Ascending aorta (tissue), 2 donors: ENCODE data around the gene PSMB7. TPM values are rescaled to one million over a fixed set of nuclear protein-coding genes. Genes with fewer than 3 reads are reported as not detected.

Experiments used
- DNase-seq, 2 donors: peaks; one replicate each; pipeline ENCODE4 v3.0.0-alpha.2; 2019; ENCODE audit warnings: low spot score in 2 of 2
- H3K27ac ChIP-seq, 2 donors: fragments of 200-600 bp; sonication (generic); one replicate each; pipeline ENCODE4 v1.5.1; 2016 to 2017; ENCODE audit warnings: mild to moderate bottlenecking in 1 of 2
- H3K27me3 ChIP-seq: fragments of 200-600 bp; sonication (generic); one replicate; pipeline ENCODE4 v1.5.1; 2017
- H3K36me3 ChIP-seq, 2 donors: fragments of 200-600 bp; sonication (generic); one replicate each; pipeline ENCODE4 v1.5.1; 2016
- H3K4me1 ChIP-seq, 2 donors: fragments of 200-600 bp; sonication (generic); one replicate each; pipeline ENCODE4 v1.5.1; 2016 to 2017; ENCODE audit warnings: mild to moderate bottlenecking in 1 of 2
- H3K4me3 ChIP-seq, 2 donors: fragments of 200-600 bp; sonication (generic); one replicate each; pipeline ENCODE4 v1.5.1; 2016 to 2017; ENCODE audit warnings: mild to moderate bottlenecking in 1 of 2
- H3K9me3 ChIP-seq, 2 donors: fragments of 200-600 bp; sonication (generic); one replicate each; pipeline ENCODE4 v1.5.1; 2016
- CTCF ChIP-seq, 3 experiments: fragments of 200-600 bp in 2 of 3; fragments of 450-650 bp in 1 of 3; sonication (generic) in 2 of 3; IDR thresholded peaks; one replicate each; pipeline ENCODE4 v1.5.1; 2016 to 2019; ENCODE audit warnings: antibody characterized with exemption in 3 of 3, mild to moderate bottlenecking in 1 of 3, moderate library complexity in 1 of 3
- intact Hi-C: fragments of 100-400 bp; cut with DNase I; formaldehyde crosslinking; loops from one replicate; pipeline ENCODE4 v1.15.1; 2023
- total RNA-seq: library from RNA; depleted of rRNA; stranded (reverse); fragments of >200 nt; gene quantifications from one replicate; pipeline ENCODE4 v1.1.0, GENCODE V29; 2016

Gene PSMB7
- total RNA-seq, 1 donor from 2014 or later: 21.1 TPM

DNA sequence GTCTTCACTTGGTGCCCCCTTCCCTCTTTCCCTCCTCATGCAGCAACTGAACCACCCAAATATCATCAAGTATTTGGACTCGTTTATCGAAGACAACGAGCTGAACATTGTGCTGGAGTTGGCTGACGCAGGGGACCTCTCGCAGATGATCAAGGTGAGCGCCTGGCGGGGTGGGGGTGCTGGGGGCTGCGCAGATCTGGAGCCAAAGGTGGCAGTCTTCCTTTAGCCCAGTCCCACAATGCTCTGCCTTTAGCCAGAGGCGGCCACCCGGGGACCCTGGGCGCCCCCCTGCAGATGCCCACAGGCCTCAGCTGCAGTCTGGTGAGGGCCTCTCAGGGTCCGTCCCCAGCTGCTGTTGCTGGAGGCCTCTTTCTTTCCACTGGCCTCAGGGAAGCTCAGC, 93.8 kb downstream of the PSMB7 start:
- intact Hi-C loops: loop anchor here (2.0 kb wide), 1 partner anchor 63 kb away; no protein-coding TSS in a partner anchor
- H3K27ac ChIP-seq: no peak overlapping the region

DNA sequence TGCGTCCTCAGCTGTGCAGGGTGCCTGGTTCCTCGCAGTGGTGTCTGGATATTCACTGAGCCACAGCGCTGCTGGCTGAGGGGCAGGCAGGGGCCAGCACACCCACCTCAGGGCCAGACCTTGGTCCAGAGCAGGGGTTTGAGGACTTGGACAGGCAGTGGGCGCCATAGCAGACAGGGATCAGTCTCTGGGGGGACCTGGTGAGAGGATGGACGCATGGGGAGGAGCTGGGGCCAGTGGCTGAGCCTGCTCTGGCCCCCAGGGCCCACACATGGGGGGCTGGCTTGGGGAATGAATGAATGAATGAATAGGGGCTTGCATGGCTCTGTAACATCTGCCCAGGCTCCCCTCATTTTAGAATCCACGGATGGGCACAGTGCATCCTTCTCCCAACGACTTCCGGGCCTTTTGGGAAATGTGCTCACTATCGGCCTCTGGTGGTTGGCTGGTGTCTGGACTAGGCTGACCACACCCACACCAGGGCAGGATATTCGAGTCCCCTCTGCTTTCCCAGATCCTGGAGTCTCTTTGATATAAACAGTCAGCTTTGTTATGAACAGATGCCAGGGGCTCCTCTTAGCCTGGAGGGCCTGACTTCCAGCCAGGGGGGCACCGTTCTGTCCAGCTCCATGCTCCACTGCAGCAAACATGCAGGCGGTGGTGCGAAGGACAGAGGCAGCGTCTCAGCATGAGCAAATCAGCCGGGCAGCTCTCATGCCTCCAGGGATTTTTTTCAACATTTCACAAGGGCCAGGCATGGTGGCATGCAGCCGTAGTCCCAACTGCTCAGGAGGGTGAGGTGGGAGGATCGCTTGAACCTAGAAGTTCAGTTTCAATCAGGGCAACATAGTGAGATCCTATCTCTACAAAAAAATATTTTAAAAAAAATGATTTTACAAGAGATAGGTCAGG, 94.9 kb downstream of the PSMB7 start:
- Histone ChIP-seq H3K27ac (no peak overlapping the region), H3K9me3 (no peaks in the 10 kb centered on the region), H3K4me3 (no peak overlapping the region), H3K36me3 (peaks cover 33 to 63% of the 10 kb centered on the region in 2 donors), H3K27me3 (no peaks in the 10 kb centered on the region), H3K4me1 (peaks cover 0 to 4% of the 10 kb centered on the region in 2 donors)
- intact Hi-C loops: loop anchor here (1.0 to 2.0 kb wide), 2 partner anchors 62 to 193 kb away; no protein-coding TSS in a partner anchor
- peak; percentile 80 to 86 (median 81) for TF ChIP-seq CTCF (IDR thresholded peaks at IDR 0.05)
- DNase-seq: peak in 1 of 2 donors; percentile 77

More for the DNA sequence above, 93.8 kb downstream of the PSMB7 start:
- Histone ChIP-seq H3K4me3 (no peak overlapping the region), H3K9me3 (no peaks in the 10 kb centered on the region), H3K27me3 (no peaks in the 10 kb centered on the region), H3K4me1 (peaks cover 0 to 4% of the 10 kb centered on the region in 2 donors), H3K36me3 (peaks cover 29 to 63% of the 10 kb centered on the region in 2 donors)
- TF ChIP-seq CTCF (IDR thresholded peaks at IDR 0.05): no peak
- DNase-seq: no peak

GRCh38 chr9:124315882-124316281, 99.4 kb downstream of the PSMB7 start:
- Histone ChIP-seq H3K27me3 (no peaks in the 10 kb centered on the region), H3K36me3 (peaks cover 26 to 51% of the 10 kb centered on the region in 2 donors), H3K9me3 (no peaks in the 10 kb centered on the region), H3K4me1 (peaks cover 0 to 4% of the 10 kb centered on the region in 2 donors), H3K27ac (no peak overlapping the region), H3K4me3 (no peak overlapping the region)
- TF ChIP-seq CTCF (IDR thresholded peaks at IDR 0.05): no peak
- no peak for DNase-seq
- intact Hi-C loops: no loop called here

DNA sequence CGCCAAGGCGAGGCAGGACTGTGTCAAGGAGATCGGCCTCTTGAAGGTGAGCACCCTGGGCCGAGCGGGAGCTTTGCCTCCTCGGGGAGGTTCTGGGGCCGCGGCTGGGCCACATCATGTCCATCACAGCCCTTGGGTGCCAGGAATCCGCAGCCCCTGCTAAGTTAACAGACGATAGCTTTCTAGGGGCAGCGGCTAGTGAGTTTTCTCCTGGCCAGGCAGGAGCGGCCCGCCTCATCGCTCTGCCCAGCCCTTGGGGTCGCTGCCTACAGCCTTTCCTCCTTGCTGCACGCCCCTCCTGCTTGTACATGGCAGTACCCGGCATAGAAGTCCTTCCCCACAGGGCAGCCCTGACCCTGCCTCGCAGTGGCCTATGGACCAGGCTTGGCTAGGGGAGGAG, 101.3 kb downstream of the PSMB7 start:
- Histone ChIP-seq H3K27ac (no peak overlapping the region), H3K27me3 (no peaks in the 10 kb centered on the region), H3K36me3 (peaks cover 26 to 51% of the 10 kb centered on the region in 2 donors), H3K4me1 (peaks cover 4 to 9% of the 10 kb centered on the region in 2 donors), H3K4me3 (no peak overlapping the region), H3K9me3 (no peaks in the 10 kb centered on the region)
- TF ChIP-seq CTCF (IDR thresholded peaks at IDR 0.05): no peak
- intact Hi-C loops: no loop called here
- DNase-seq: no peak

DNA sequence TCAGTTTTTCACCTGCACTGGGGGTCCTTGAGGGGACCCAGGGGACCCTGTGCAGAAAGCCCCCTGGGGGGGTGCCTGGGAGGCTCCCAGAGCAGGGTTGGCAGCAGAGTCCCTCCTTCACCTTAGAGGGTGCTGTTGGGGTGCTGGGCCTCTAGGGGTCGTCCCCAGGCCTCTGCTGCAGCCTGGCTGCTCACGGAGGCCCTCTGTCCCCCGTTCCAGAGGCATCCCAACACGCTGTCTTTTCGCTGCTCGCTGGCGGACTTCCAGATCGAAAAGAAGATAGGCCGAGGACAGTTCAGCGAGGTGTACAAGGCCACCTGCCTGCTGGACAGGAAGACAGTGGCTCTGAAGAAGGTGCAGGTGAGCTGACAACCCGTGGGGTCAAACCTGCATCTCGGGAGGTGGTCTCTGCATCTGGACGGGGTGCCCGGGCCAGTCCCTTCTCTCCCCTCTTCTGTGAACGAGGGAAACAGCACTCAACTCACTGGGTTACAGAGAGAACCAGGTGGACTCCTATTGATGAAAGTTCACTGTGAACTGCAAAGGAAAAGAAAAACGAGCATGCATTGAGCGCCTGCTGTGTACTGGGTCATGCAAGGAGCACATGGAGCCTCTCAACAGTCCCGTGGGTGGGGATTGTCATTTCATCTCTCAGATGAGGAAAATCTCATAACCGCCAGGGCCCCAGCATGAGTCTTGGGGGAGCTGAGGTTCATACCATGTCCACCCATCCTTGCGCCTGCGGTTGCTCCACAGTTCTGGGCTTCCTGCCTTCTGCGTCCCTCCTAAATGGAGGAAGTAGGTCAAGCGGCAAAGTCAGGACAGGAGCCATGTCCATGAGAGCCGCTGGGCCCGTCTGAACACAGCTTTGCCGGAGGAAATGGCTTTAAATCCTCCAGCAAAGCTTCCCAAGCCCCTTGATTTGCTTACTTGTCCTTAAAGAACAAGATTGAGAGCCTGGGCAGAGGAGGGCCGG, 102.7 kb downstream of the PSMB7 start:
- no peak overlapping the region for H3K27ac ChIP-seq
- peaks cover 26 to 41% of the 10 kb centered on the region in 2 donors for H3K36me3 ChIP-seq
- intact Hi-C loops: no loop called here
- H3K4me3 ChIP-seq: no peak overlapping the region
- H3K9me3 ChIP-seq: no peaks in the 10 kb centered on the region
- no peak for TF ChIP-seq CTCF (IDR thresholded peaks at IDR 0.05)
- peaks cover 4 to 9% of the 10 kb centered on the region in 2 donors for H3K4me1 ChIP-seq
- H3K27me3 ChIP-seq: no peaks in the 10 kb centered on the region
- no peak for DNase-seq
